Measurements from ENCODE around the gene GPATCH1.
"Not testable (repeated sequence)": the region's sequence is repeated elsewhere in the genome, so short reads cannot be mapped to it uniquely, and the experiment has no call there.

Gene GPATCH1

DNA sequence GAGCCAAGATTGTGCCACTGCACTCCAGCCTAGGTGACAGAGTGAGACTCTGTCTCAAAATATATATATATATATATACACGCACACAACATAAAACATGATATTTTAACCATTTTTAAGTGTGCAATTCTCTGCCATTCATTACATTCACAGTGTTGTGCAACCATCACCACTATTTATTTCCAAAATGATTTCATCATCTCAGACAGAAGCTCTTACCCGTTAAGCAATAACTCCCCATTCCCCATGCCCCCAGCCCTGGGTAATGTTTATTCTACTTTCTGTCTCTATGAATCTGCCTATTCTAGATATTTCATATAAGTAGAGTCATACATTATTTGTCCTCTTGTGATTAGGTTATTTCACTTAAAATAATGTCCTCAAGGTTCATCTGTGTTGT lies 71.2 kb downstream of the GPATCH1 start:
- TF ChIP-seq, protein P1, sequence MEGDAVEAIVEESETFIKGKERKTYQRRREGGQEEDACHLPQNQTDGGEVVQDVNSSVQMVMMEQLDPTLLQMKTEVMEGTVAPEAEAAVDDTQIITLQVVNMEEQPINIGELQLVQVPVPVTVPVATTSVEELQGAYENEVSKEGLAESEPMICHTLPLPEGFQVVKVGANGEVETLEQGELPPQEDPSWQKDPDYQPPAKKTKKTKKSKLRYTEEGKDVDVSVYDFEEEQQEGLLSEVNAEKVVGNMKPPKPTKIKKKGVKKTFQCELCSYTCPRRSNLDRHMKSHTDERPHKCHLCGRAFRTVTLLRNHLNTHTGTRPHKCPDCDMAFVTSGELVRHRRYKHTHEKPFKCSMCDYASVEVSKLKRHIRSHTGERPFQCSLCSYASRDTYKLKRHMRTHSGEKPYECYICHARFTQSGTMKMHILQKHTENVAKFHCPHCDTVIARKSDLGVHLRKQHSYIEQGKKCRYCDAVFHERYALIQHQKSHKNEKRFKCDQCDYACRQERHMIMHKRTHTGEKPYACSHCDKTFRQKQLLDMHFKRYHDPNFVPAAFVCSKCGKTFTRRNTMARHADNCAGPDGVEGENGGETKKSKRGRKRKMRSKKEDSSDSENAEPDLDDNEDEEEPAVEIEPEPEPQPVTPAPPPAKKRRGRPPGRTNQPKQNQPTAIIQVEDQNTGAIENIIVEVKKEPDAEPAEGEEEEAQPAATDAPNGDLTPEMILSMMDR (IDR thresholded peaks at IDR 0.05; ENCODE audit: insufficient read depth, low read length, poor library complexity, severe bottlenecking) = no peak
- Histone ChIP-seq H3K27me3 (replicated peaks; ENCODE audit: control insufficient read depth, insufficient read depth, low read length) (no peaks in the 10 kb centered on the region), H3K36me3 (ENCODE audit: control insufficient read depth, insufficient read depth, low read length) (no peaks in the 10 kb centered on the region), H3K4me3 (replicated peaks; ENCODE audit: low read depth, low read length) (no peak overlapping the region)
- DNase-seq (ENCODE audit: extremely low read depth, insufficient read length) = no peak

DNA sequence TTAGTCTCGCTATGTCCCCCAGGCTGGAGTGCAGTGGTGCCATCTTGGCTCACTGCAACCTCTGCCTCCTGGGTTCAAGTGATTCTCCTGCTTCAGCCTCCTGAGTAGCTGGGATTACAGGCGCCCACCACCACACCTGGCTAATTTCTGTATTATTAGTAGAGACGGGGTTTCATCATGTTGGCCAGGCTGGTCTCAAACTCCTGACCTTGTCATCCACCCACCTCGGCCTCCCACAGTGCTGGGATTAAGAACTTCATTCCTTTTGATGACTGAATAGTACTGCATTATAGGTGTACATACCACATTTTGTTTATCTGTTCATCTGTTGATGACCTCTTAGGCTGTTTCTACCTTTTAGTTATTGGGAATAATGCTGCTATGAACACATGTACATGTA lies 71.6 kb downstream of the GPATCH1 start:
- DNase-seq (ENCODE audit: extremely low read depth, insufficient read length); H3K27me3 ChIP-seq (replicated peaks; ENCODE audit: control insufficient read depth, insufficient read depth, low read length); H3K36me3 ChIP-seq (ENCODE audit: control insufficient read depth, insufficient read depth, low read length); H3K4me3 ChIP-seq (replicated peaks; ENCODE audit: low read depth, low read length): not testable (repeated sequence)

DNA sequence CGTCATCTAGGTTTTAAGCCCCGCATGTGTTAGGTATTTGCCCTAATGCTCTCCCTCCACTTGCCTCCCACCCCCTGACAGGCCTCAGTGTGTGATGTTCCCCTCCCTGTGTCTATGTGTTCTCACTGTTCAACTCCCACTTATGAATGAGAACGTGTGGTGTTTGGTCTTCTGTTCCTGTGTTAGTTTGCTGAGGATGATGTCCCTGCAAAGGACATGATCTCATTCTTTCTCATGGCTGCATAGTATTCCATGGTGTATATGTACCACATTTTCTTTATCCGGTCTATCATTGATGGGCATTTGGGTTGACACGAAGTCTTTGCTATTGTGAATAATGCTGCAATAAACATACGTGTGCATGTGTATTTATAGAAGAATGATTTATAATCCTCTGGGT lies 73.3 kb downstream of the GPATCH1 start:
- H3K27me3 ChIP-seq (replicated peaks; ENCODE audit: control insufficient read depth, insufficient read depth, low read length); H3K4me3 ChIP-seq (replicated peaks; ENCODE audit: low read depth, low read length); H3K36me3 ChIP-seq (ENCODE audit: control insufficient read depth, insufficient read depth, low read length); DNase-seq (ENCODE audit: extremely low read depth, insufficient read length): not testable (repeated sequence)

DNA sequence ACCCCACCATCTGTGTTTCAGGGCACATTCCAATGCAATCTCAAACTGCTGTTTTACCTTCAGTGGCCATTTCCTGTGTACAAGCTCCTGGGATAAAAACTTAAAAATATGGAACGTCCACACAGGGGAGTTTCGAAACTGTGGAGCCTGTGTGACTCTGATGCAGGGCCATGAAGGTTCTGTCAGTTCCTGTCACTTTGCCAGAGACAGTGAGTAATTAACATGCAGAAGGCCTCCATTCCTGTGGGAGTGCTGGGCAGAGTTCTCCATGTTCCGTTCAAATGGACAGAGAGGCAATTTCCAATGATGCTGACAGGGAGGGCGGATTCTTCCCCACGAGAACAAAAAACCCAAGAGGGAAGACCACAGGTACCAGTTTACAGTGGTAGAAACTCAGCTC lies 75.4 kb downstream of the GPATCH1 start:
- TF ChIP-seq, protein P1 (IDR thresholded peaks at IDR 0.05; ENCODE audit: insufficient read depth, low read length, poor library complexity, severe bottlenecking) = no peak
- H3K4me3 ChIP-seq (replicated peaks; ENCODE audit: low read depth, low read length) = no peak overlapping the region
- H3K27me3 ChIP-seq (replicated peaks; ENCODE audit: control insufficient read depth, insufficient read depth, low read length) = no peaks in the 10 kb centered on the region
- H3K36me3 ChIP-seq (ENCODE audit: control insufficient read depth, insufficient read depth, low read length) = no peaks in the 10 kb centered on the region
- no peak for DNase-seq (ENCODE audit: extremely low read depth, insufficient read length)

DNA sequence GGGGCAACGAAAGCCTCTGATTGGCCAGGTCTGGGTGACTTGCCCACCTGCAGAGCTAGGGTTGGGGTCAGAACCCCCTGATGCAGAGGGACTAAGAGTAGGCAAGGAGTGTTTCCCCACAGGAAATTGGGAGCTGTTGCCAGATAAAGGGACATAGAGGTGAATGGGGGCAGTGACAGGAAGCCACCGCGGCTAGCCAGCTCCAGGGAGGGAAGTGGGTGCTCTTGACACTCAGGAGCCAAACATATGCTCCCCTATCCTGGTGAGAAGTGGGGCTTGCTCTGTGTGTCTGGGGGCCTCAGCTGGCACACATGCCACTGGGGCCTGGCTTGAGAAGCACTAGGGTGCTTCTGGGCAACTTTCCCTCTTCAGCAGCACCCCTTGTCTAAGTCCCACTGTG lies 76.9 kb downstream of the GPATCH1 start:
- Histone ChIP-seq H3K4me3 (replicated peaks; ENCODE audit: low read depth, low read length) (no peak overlapping the region), H3K36me3 (ENCODE audit: control insufficient read depth, insufficient read depth, low read length) (no peaks in the 10 kb centered on the region), H3K27me3 (replicated peaks; ENCODE audit: control insufficient read depth, insufficient read depth, low read length) (no peaks in the 10 kb centered on the region)
- TF ChIP-seq, protein P1 (IDR thresholded peaks at IDR 0.05; ENCODE audit: insufficient read depth, low read length, poor library complexity, severe bottlenecking) = no peak
- DNase-seq (ENCODE audit: extremely low read depth, insufficient read length) = no peak

DNA sequence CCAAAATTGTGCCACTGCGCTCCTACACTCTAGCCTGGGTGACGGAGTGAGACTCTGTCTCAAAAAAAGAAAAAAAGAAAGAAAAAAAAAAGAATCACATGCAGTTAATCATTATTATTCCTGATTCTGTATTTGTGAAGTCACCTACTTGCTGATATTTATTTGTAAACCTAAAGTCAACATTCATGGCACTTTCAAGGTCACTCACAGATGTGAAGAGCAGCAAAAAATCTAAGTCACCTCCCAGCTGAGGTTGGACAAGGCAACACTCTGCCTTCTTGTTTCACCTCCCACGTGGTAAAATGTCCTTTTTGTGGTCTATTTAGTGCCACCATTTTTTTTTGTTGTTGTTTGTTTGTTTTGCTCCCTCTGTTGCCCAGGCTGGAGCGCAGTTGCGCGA lies 77.4 kb downstream of the GPATCH1 start:
- H3K4me3 ChIP-seq (replicated peaks; ENCODE audit: low read depth, low read length) = no peak overlapping the region
- DNase-seq (ENCODE audit: extremely low read depth, insufficient read length) = no peak
- TF ChIP-seq, protein P1 (IDR thresholded peaks at IDR 0.05; ENCODE audit: insufficient read depth, low read length, poor library complexity, severe bottlenecking) = no peak
- H3K27me3 ChIP-seq (replicated peaks; ENCODE audit: control insufficient read depth, insufficient read depth, low read length) = no peaks in the 10 kb centered on the region
- H3K36me3 ChIP-seq (ENCODE audit: control insufficient read depth, insufficient read depth, low read length) = no peaks in the 10 kb centered on the region

DNA sequence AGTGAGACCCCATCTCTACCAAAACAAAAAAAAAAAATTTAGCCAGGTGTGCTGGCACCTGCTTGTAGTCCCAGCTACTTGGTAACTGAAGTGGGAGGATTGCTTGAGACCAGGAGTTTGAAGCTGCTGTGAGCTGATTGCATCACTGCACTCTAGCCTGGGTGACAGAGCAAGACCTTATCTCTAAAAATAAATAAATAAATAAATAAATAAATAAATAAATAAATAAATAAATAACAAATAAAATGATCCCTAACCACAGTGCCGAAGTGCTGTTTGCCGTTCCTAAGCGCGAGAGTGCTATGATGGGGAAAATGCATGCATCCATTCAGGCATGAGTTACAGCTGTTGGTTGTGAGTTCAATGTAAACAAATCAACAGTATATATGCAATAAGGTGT lies 78.2 kb downstream of the GPATCH1 start:
- no peak for DNase-seq (ENCODE audit: extremely low read depth, insufficient read length)
- TF ChIP-seq, protein P1 (IDR thresholded peaks at IDR 0.05; ENCODE audit: insufficient read depth, low read length, poor library complexity, severe bottlenecking) = no peak
- Histone ChIP-seq H3K27me3 (replicated peaks; ENCODE audit: control insufficient read depth, insufficient read depth, low read length) (no peaks in the 10 kb centered on the region), H3K36me3 (ENCODE audit: control insufficient read depth, insufficient read depth, low read length) (no peaks in the 10 kb centered on the region), H3K4me3 (replicated peaks; ENCODE audit: low read depth, low read length) (no peak overlapping the region)

Measured in GM06990 (cell line).